ENCODE results near the gene GPR137B.

The GPR137B gene

DNA sequence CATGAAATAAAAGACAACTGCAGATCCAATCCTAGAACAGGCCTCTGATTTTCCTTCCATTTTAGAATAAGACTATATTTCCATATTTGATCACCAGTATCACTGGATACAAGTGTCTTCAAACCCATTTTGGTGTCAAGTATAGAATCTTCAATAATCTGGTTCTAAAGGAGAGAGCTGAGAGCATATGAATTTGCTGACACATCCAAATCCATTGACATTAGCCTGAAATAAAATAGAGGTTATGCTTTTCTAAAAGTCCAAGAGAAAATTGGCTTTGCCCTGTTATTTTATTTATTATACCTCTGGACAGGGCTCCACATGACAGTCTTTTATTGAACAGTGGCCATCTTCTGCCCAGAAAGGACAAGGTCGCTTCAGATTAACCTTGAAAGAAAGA lies 110.8 kb downstream of the GPR137B start:
- no peak overlapping the region for H3K27ac ChIP-seq
- TF ChIP-seq, protein P1, sequence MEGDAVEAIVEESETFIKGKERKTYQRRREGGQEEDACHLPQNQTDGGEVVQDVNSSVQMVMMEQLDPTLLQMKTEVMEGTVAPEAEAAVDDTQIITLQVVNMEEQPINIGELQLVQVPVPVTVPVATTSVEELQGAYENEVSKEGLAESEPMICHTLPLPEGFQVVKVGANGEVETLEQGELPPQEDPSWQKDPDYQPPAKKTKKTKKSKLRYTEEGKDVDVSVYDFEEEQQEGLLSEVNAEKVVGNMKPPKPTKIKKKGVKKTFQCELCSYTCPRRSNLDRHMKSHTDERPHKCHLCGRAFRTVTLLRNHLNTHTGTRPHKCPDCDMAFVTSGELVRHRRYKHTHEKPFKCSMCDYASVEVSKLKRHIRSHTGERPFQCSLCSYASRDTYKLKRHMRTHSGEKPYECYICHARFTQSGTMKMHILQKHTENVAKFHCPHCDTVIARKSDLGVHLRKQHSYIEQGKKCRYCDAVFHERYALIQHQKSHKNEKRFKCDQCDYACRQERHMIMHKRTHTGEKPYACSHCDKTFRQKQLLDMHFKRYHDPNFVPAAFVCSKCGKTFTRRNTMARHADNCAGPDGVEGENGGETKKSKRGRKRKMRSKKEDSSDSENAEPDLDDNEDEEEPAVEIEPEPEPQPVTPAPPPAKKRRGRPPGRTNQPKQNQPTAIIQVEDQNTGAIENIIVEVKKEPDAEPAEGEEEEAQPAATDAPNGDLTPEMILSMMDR (IDR thresholded peaks at IDR 0.05) = no peak
- no peak for TF ChIP-seq ZFX (IDR thresholded peaks at IDR 0.05; ENCODE audit: borderline replicate concordance)

DNA sequence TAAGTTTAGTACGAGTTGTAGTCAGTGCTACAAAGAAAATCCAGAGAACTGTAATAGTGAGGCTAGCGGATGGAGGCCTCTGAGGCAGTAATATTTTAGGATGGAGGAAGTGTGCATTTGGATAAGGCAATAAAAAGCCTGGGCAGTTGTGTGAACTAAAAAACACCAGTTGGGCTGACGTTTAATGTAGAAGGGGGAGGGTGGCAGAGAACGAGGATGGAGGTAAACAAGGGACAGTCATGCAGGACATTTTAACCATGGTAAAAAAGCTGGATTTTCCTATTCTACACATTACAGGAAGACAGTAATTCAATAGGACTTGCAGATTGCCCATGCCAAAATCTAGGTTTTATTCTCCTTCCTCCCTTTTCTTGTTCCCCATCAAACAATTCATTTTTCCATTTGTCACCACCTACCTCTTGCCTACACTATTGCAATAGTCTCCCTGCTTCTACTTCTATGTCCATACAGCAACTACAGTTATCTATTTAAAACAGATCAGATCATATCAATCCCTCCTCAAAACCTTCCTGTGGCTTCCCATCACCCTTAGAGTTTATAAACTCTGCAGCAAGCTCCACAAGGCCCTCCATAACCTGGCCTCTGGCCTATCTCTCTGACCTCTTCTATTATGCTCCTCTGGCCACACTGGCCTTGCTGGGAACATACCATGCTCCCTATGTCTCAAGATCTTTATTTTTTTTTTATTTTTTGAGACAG lies 111.7 kb downstream of the GPR137B start:
- no peak overlapping the region for H3K27ac ChIP-seq
- TF ChIP-seq, protein P1 (IDR thresholded peaks at IDR 0.05) = no peak
- no peak for TF ChIP-seq ZFX (IDR thresholded peaks at IDR 0.05; ENCODE audit: borderline replicate concordance)

DNA sequence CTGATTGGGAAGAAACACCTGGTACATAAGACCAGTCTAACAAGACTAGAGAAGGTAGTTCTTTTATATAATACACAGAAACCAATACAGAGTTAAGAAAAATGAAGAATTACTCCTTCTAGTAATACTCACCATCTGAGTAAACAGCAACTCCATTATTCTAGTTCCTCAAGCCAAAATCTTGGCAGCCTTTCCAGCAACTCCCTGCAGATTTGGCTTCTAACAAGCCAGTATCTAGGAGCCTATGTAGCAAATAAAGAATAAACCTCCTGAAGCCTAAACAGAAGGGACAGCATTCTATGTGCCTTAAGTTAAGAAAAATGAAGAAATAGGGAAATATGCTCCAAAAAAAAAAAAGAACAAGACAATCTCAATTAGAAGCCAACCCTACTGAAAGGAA lies 114.9 kb downstream of the GPR137B start:
- no peak for TF ChIP-seq ZFX (IDR thresholded peaks at IDR 0.05; ENCODE audit: borderline replicate concordance)
- TF ChIP-seq, protein P1 (IDR thresholded peaks at IDR 0.05) = no peak
- H3K27ac ChIP-seq = no peak overlapping the region

DNA sequence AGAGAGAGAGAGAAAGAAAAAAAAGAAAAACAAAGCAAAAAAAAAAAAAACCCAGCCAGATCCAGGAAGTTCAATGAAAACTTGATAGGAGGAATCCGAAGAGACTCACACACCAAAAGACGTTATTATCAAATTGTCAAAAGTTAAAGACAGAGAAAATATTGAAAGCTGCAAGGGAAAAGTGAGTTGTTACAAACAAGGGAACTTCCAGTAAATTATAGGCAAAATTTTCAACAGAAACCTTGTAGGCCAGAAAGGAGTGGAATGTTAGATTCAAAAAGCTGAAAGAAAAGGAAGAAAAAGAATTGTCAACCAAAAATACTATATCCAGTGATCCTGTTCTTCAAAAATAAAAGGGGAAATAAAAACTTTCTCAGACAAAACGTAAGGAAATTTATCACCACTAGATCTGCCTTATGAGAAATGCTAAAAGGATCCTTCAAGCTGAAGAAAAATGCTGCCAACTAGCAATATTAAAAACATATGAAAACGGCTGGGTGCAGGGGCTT lies 115.8 kb downstream of the GPR137B start:
- no peak overlapping the region for H3K27ac ChIP-seq
- TF ChIP-seq, protein P1 (IDR thresholded peaks at IDR 0.05) = no peak
- no peak for TF ChIP-seq ZFX (IDR thresholded peaks at IDR 0.05; ENCODE audit: borderline replicate concordance)
